ENCODE results near the gene GOT2. TPM values are rescaled to one million over a fixed set of nuclear protein-coding genes. Genes with fewer than 3 reads are reported as not detected.
A peak's percentile ranks its signal among the peaks of the same experiment; 100 is the strongest.
"Not testable (repeated sequence)": the region's sequence is repeated elsewhere in the genome, so short reads cannot be mapped to it uniquely, and the experiment has no call there.

GOT2 gene
- polyA plus RNA-seq (2013, experiment 1 of 2): 150 TPM
- polyA plus RNA-seq (2013, experiment 2 of 2): 146 TPM

DNA sequence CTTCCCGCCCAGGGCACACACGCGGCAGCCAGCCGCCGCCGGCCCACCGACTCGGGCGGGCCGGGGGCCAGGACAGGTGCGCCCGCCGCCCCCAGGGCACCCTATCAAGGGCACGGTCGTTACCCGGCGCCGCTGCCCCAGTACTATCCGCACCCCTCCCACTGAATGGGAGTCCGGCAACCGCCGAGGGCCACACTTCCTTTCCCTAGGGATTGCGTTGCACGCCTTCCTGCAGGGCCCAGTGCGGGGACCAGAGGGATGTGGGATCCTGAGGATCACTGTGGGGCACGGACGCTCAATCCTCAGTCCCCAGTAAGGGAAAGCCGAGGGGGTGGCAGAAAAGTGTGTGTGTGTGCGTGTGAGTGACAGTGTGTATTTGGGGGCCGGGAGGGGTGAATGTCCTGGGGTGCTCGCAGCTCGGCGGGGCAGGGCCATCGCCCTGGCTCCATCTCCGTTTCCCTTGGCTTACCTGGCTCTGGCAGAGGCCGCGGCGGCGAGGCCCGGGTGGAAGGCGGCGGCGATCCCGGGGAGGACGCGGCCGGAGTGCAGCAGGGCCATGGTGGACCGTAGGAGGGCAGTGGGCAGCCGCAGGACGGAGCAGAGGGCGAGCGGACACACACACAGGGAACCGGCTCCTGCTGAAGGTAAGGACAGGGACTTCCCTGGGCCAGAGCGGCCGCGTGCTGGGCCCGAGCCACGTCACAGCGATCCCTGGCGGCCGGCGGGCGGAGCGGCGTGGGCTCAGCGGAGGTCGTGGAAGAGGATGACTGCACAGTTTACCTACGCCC, at the start of gene GOT2:
GOT2 (minus strand) TSS at position 646 of the 788 bp plus-strand sequence; CDS start at position 558, 88 bp downstream.
- no peaks in the 10 kb centered on the region for H3K9me3 ChIP-seq (ENCODE audit: insufficient read depth, low read depth, low read length)
- H3K4me1 ChIP-seq (ENCODE audit: insufficient read depth, low read length): peaks cover 13% of the 10 kb centered on the region; the same call in 1 of the 2 replicates
- H3K4me3 ChIP-seq (ENCODE audit: low read length): peak within 1 kb of the TSS; percentile 84
- peak within 1 kb of the TSS; percentile 44; the same call in 1 of the 2 replicates for H3K27ac ChIP-seq (ENCODE audit: low read depth, low read length)
- H3K27me3 ChIP-seq (ENCODE audit: insufficient read depth, low read length): no peaks in the 10 kb centered on the region
- peak within 1 kb of the TSS; percentile 86 for H3K9ac ChIP-seq (ENCODE audit: low read depth, low read length)
- 1% methylated on average over 68 of the region's 68 CpGs for WGBS
- peaks cover 12% of the 10 kb centered on the region; the same call in 1 of the 2 replicates for H3K36me3 ChIP-seq (ENCODE audit: insufficient read depth, low read length)

DNA sequence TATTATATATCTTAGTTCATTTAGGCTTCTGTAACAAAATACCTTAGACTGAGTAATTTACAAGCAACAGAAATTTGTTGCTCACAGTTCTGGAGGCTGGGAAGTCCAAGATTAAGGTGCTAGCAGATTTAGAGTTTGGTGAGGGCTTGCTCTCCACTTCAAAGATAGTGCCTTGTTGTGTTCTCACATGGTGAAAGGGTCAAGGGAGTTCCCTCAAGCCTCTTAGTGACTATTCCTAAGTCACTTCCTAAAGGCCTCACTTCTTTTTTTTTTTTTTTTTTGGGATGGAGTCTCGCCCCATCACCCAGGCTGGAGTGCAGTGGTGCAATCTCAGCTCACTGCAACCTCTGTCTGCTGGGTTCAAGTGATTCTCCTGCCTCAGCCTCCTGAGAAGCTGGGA, 45.2 kb upstream of the GOT2 start:
- H3K4me1 ChIP-seq (ENCODE audit: insufficient read depth, low read length); H3K27ac ChIP-seq (ENCODE audit: low read depth, low read length); H3K9me3 ChIP-seq (ENCODE audit: insufficient read depth, low read depth, low read length); H3K36me3 ChIP-seq (ENCODE audit: insufficient read depth, low read length); H3K27me3 ChIP-seq (ENCODE audit: insufficient read depth, low read length); H3K4me3 ChIP-seq (ENCODE audit: low read length); H3K9ac ChIP-seq (ENCODE audit: low read depth, low read length): not testable (repeated sequence)
- 92% methylated on average over 1 of the region's 1 CpG for WGBS

- Histone ChIP-seq H3K9me3 (ENCODE audit: insufficient read depth, low read depth, low read length) (no peaks in the 10 kb centered on the region), H3K27me3 (ENCODE audit: insufficient read depth, low read length) (no peaks in the 10 kb centered on the region), H3K27ac (ENCODE audit: low read depth, low read length) (no peak overlapping the region), H3K4me1 (ENCODE audit: insufficient read depth, low read length) (no peaks in the 10 kb centered on the region), H3K9ac (ENCODE audit: low read depth, low read length) (no peak overlapping the region), H3K4me3 (ENCODE audit: low read length) (no peak overlapping the region), H3K36me3 (ENCODE audit: insufficient read depth, low read length) (no peaks in the 10 kb centered on the region)
Measured at GRCh38 chr16:58773870-58774269, 39.8 kb upstream of the GOT2 start.

DNA sequence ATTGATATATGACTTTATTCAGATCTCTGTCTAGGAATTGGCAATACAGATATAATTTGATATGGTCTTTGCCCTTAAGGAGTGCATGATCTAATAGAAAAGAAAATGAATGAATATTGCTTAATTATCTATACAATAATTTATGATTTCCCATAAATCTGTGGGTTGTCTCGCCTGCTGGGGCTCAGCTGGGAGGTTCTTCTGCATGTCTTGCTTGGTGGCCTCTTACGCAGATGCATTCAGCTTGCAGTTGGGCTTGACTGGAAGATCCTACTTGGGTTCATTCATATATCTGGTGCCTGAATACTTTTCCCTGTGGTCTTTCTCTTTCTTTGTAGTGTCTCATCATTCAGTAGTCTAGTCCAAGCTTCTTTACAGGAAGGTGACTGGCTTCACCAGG, 34.0 kb upstream of the GOT2 start:
- no peak overlapping the region for H3K4me3 ChIP-seq (ENCODE audit: low read length)
- WGBS: 96% methylated on average over 2 of the region's 2 CpGs

DNA sequence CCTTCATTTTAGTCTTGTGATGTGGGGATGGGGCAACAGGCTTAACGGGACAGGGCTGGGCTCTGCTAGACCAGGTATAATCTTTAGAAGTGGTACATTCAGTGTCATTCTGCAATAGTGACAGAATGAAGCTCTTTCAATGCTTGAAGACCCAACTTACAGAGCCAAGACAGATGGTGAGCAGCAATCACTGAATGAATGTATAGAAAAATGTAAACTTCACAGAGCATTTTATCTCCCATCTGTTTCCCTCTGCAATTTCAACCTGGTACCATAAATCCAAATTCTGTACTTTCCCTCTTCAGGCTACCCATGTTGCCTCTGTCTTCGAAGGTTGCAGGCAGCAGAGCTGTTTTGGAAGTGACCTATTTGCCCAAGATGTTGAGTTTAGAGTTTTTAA, 33.5 kb upstream of the GOT2 start:
- Histone ChIP-seq H3K27ac (ENCODE audit: low read depth, low read length) (no peak overlapping the region), H3K4me1 (ENCODE audit: insufficient read depth, low read length) (no peaks in the 10 kb centered on the region), H3K27me3 (ENCODE audit: insufficient read depth, low read length) (no peaks in the 10 kb centered on the region), H3K9ac (ENCODE audit: low read depth, low read length) (no peak overlapping the region), H3K9me3 (ENCODE audit: insufficient read depth, low read depth, low read length) (no peaks in the 10 kb centered on the region), H3K4me3 (ENCODE audit: low read length) (no peak overlapping the region), H3K36me3 (ENCODE audit: insufficient read depth, low read length) (no peaks in the 10 kb centered on the region)
- 74% methylated on average over 2 of the region's 2 CpGs for WGBS

More for the DNA sequence above, 34.0 kb upstream of the GOT2 start:
- Histone ChIP-seq H3K9ac (ENCODE audit: low read depth, low read length) (no peak overlapping the region), H3K27me3 (ENCODE audit: insufficient read depth, low read length) (no peaks in the 10 kb centered on the region), H3K9me3 (ENCODE audit: insufficient read depth, low read depth, low read length) (no peaks in the 10 kb centered on the region), H3K4me1 (ENCODE audit: insufficient read depth, low read length) (no peaks in the 10 kb centered on the region), H3K36me3 (ENCODE audit: insufficient read depth, low read length) (no peaks in the 10 kb centered on the region), H3K27ac (ENCODE audit: low read depth, low read length) (no peak overlapping the region)

DNA sequence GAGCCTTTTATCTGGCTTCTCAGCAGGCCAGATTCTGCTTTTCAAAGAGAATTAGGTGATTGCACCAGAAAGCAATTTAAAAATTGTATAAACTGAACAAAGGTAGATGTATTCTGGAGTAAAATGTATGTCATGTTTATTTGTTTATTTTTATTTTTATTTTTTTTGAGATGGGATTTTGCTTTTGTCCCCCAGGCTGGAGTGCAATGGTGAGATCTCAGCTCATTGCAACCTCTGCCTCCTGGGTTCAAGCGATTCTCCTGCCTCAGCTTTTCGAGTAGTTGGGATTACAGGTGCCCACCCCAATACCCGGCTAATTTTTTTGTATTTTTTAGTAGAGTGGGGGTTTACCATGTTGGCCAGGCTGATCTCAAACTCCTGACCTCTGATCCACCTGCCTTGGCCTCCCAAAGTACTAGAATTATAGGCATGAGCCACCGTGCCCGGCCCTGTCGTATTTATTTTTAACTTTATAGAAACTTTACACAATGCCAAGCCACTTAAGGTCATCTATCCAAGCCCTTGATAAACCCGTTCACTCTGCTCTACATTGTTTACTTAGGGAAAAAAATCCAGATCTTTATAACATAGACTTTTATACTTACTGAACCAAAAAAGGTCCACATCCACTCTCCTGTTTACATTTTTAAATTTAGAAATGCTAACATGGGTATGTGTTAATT, 22.7 kb upstream of the GOT2 start:
- Histone ChIP-seq H3K9me3 (ENCODE audit: insufficient read depth, low read depth, low read length) (no peaks in the 10 kb centered on the region), H3K36me3 (ENCODE audit: insufficient read depth, low read length) (no peaks in the 10 kb centered on the region), H3K27ac (ENCODE audit: low read depth, low read length) (no peak overlapping the region), H3K9ac (ENCODE audit: low read depth, low read length) (no peak overlapping the region), H3K27me3 (ENCODE audit: insufficient read depth, low read length) (no peaks in the 10 kb centered on the region), H3K4me1 (ENCODE audit: insufficient read depth, low read length) (peaks cover 9% of the 10 kb centered on the region), H3K4me3 (ENCODE audit: low read length) (no peak overlapping the region)
- 75% methylated on average over 7 of the region's 7 CpGs for WGBS

DNA sequence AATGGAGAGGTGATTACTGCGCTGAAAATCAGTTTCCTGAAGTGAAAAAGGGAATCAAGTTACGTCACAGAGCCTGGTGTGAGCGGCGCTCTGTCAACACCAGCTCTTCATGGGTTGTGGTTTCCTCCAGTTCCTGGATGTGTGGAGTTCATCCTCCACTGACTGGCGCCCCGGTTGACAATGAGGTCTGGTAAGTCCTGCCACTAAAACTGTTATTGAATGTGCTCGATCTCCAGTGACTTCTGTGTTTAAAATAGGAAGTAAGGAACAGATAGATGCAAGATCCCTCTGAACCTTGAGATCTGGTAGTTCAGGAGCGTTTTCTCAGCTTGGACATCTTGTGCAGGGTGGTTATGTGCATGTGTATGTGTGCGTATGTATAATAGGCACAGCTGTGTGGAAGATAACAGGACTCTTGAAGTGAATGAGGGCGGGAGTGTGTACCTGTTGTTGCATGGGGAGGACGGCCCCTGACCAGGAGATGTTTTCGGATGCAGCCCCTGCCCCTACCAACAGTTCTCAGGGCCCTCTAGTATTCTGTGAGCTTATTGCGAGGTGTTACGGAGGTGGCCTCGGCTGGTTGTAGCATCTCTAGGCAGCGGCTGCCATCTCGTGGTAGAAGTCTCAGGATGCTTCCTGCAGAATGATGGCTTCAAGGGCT, 22.0 kb upstream of the GOT2 start:
- WGBS: 28% methylated on average over 17 of the region's 17 CpGs
- H3K27ac ChIP-seq (ENCODE audit: low read depth, low read length): peak overlapping the region; percentile 8; the same call in 1 of the 2 replicates
- H3K4me3 ChIP-seq (ENCODE audit: low read length): peak overlapping the region; percentile 34

GRCh38 chr16:58753711-58754134, 19.6 kb upstream of the GOT2 start:
- H3K36me3 ChIP-seq (ENCODE audit: insufficient read depth, low read length): no peaks in the 10 kb centered on the region
- H3K9ac ChIP-seq (ENCODE audit: low read depth, low read length): no peak overlapping the region
- H3K27ac ChIP-seq (ENCODE audit: low read depth, low read length): no peak overlapping the region
- 81% methylated on average over 9 of the region's 9 CpGs for WGBS
- peaks cover 9% of the 10 kb centered on the region for H3K4me1 ChIP-seq (ENCODE audit: insufficient read depth, low read length)
- H3K4me3 ChIP-seq (ENCODE audit: low read length): no peak overlapping the region
- H3K27me3 ChIP-seq (ENCODE audit: insufficient read depth, low read length): no peaks in the 10 kb centered on the region
- no peaks in the 10 kb centered on the region for H3K9me3 ChIP-seq (ENCODE audit: insufficient read depth, low read depth, low read length)

More for the DNA sequence above, 22.0 kb upstream of the GOT2 start:
- H3K9me3 ChIP-seq (ENCODE audit: insufficient read depth, low read depth, low read length): no peaks in the 10 kb centered on the region
- peaks cover 9% of the 10 kb centered on the region for H3K4me1 ChIP-seq (ENCODE audit: insufficient read depth, low read length)
- H3K36me3 ChIP-seq (ENCODE audit: insufficient read depth, low read length): no peaks in the 10 kb centered on the region
- H3K9ac ChIP-seq (ENCODE audit: low read depth, low read length): peak overlapping the region; percentile 33; the same call in 1 of the 2 replicates
- no peaks in the 10 kb centered on the region for H3K27me3 ChIP-seq (ENCODE audit: insufficient read depth, low read length)

- H3K36me3 ChIP-seq (ENCODE audit: insufficient read depth, low read length): no peaks in the 10 kb centered on the region
- no peak overlapping the region for H3K27ac ChIP-seq (ENCODE audit: low read depth, low read length)
- no peak overlapping the region for H3K9ac ChIP-seq (ENCODE audit: low read depth, low read length)
- 93% methylated on average over 6 of the region's 7 CpGs for WGBS
- H3K9me3 ChIP-seq (ENCODE audit: insufficient read depth, low read depth, low read length): no peaks in the 10 kb centered on the region
- no peak overlapping the region for H3K4me3 ChIP-seq (ENCODE audit: low read length)
- H3K4me1 ChIP-seq (ENCODE audit: insufficient read depth, low read length): no peaks in the 10 kb centered on the region
- H3K27me3 ChIP-seq (ENCODE audit: insufficient read depth, low read length): no peaks in the 10 kb centered on the region
Measured at GRCh38 chr16:58744497-58744896, 10.4 kb upstream of the GOT2 start.

DNA sequence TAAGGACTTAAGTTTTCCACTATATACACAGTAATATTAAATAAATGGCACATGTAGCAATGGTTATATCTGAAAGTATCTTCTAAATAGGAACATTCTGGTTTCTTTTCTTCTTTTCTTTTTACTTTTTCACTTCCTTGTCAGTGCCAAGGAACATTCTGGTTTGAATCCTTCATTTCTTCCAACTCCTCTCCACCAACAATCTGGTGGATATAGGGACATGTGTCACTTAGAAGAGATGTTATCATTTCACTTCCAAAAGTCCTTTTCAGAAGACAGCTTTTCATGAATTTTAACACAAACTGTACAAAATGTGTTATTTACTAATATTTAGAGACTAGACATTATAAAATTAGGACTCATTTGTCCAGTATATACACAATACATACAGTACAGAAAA, 7.9 kb upstream of the GOT2 start:
- Histone ChIP-seq H3K27me3 (ENCODE audit: insufficient read depth, low read length) (no peaks in the 10 kb centered on the region), H3K9ac (ENCODE audit: low read depth, low read length) (no peak overlapping the region), H3K36me3 (ENCODE audit: insufficient read depth, low read length) (no peaks in the 10 kb centered on the region), H3K9me3 (ENCODE audit: insufficient read depth, low read depth, low read length) (no peaks in the 10 kb centered on the region), H3K4me3 (ENCODE audit: low read length) (no peak overlapping the region), H3K4me1 (ENCODE audit: insufficient read depth, low read length) (no peaks in the 10 kb centered on the region), H3K27ac (ENCODE audit: low read depth, low read length) (no peak overlapping the region)

DNA sequence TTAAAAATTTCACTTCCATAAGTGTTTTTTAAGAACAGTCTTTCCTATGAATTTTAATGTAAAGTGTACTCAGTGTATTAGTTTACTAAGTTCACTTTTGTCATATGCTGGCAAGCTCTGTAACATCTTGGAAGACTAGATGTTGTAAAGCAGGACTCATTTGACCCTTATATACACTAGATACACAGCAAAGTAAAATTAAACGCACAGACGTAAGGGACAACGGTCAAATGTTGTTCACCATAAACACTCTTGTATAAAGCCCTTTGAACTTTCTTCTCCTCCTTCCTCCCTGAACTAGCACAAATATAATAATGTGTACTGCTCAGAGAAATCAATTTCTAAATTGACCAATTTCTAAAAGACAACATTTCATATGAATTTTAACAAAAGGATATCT, 7.0 kb upstream of the GOT2 start:
- H3K4me1 ChIP-seq (ENCODE audit: insufficient read depth, low read length): no peaks in the 10 kb centered on the region
- H3K4me3 ChIP-seq (ENCODE audit: low read length): no peak overlapping the region
- no peak overlapping the region for H3K27ac ChIP-seq (ENCODE audit: low read depth, low read length)
- no peak overlapping the region for H3K9ac ChIP-seq (ENCODE audit: low read depth, low read length)
- WGBS: 96% methylated on average over 3 of the region's 3 CpGs
- no peaks in the 10 kb centered on the region for H3K9me3 ChIP-seq (ENCODE audit: insufficient read depth, low read depth, low read length)
- no peaks in the 10 kb centered on the region for H3K36me3 ChIP-seq (ENCODE audit: insufficient read depth, low read length)
- H3K27me3 ChIP-seq (ENCODE audit: insufficient read depth, low read length): no peaks in the 10 kb centered on the region

All from HUES64 (cell line).